Measurements from ENCODE around the gene MAML2. TPM values are rescaled to one million over a fixed set of nuclear protein-coding genes. Genes with fewer than 3 reads are reported as not detected.

The MAML2 gene
- total RNA-seq, 4 donors from 2014 or later, result 15.9 to 31.9 (median 24.9) TPM

DNA sequence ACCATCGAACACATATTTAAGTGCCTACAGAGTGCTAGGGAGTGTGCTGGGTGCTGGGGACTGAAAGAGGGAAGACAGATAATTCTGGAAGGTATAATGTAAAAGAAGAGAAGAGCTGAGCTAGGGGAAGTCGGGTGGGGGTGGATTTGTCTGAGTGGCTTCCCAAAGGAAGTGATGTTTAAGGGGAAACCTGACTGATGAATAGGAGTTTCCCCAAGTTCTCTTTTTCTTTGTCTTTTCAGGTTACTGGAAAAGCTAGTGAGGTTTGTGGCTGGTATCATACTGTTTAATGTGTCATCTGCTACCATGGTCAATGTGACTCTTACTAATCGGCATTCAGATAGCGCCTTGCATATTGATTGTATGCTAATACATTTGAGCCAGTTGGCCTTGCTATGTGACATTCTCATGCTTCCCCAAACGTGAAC, 267.4 kb downstream of the MAML2 start:
- H3K36me3 ChIP-seq, result no peaks in the 10 kb centered on the region
- DNase-seq, result no peak
- peaks cover 4 to 13% (median 8%) of the 10 kb centered on the region in 4 donors for H3K4me1 ChIP-seq
- in situ Hi-C loops (cut with MboI; ENCODE audit: low pct_ligation_motif_present in 1 of 4, low pct_unique_long_range_greater_than_20kb in 1 of 4, low sequenced_read_pairs in 3 of 4) (no loop called here), intact Hi-C loops (cut with DNase I; ENCODE audit: low total_unique reads) (no loop called here)
- TF ChIP-seq EP300 (IDR thresholded peaks at IDR 0.05; ENCODE audit: low read depth) (no peak), POLR2AphosphoS5 (IDR thresholded peaks at IDR 0.05) (no peak), POLR2A (IDR thresholded peaks at IDR 0.05) (no peak)
- TF ChIP-seq, protein P1, sequence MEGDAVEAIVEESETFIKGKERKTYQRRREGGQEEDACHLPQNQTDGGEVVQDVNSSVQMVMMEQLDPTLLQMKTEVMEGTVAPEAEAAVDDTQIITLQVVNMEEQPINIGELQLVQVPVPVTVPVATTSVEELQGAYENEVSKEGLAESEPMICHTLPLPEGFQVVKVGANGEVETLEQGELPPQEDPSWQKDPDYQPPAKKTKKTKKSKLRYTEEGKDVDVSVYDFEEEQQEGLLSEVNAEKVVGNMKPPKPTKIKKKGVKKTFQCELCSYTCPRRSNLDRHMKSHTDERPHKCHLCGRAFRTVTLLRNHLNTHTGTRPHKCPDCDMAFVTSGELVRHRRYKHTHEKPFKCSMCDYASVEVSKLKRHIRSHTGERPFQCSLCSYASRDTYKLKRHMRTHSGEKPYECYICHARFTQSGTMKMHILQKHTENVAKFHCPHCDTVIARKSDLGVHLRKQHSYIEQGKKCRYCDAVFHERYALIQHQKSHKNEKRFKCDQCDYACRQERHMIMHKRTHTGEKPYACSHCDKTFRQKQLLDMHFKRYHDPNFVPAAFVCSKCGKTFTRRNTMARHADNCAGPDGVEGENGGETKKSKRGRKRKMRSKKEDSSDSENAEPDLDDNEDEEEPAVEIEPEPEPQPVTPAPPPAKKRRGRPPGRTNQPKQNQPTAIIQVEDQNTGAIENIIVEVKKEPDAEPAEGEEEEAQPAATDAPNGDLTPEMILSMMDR (IDR thresholded peaks at IDR 0.05), result no peak
- 76 to 77% methylated on average over 5 of the region's 5 CpGs for WGBS, 2 donors (ENCODE audit: low coverage in 1 of 2)
- no peak overlapping the region for H3K4me3 ChIP-seq
- no peaks in the 10 kb centered on the region for H3K9me3 ChIP-seq
- no peak overlapping the region for H3K27ac ChIP-seq
- no peaks in the 10 kb centered on the region for H3K27me3 ChIP-seq

DNA sequence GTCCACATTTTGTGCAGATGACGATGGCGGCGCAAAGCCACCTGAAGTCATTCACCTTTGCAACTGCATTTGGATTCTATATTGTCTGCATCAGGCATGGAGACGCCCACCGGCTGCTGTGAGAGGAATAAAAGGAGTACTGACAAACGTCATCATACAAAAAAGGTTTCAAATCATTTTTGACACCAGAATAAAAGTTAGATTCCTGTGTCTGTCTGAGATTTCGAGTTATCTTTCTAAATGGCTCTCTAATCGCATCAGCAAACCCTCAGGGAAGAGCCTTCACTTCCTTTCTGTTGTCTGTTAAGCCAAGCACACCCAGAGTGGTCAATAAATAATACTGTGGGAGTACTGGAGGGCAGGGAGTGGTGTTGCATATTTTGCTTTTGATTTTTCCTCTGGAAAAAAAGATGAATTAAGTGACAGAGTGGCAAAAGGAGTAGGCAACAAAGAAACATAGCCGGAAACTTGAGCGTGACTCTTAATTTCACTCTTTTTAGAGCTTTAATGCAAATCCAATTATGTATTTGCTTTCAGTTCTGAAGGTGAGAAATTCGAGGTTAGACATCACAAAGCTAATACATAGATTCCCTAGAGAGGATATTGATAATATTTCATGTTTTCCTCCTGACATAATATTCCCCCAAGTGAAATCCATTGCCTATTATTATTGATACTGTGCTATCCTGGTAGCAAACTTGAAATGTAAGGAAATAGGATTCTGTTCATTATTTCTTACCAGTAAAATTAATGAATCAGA, 268.3 kb downstream of the MAML2 start:
- in situ Hi-C loops (cut with MboI; ENCODE audit: low pct_ligation_motif_present in 1 of 4, low pct_unique_long_range_greater_than_20kb in 1 of 4, low sequenced_read_pairs in 3 of 4) (loop anchor here in 1 of 4 donors (25.0 kb wide), 1 partner anchor 263 kb away; the partner anchor contains the start of gene MAML2), intact Hi-C loops (cut with DNase I; ENCODE audit: low total_unique reads) (no loop called here)
- H3K36me3 ChIP-seq, result no peaks in the 10 kb centered on the region
- peaks cover 4 to 13% (median 8%) of the 10 kb centered on the region in 4 donors for H3K4me1 ChIP-seq
- no peaks in the 10 kb centered on the region for H3K9me3 ChIP-seq
- DNase-seq, result no peak
- H3K27ac ChIP-seq, result no peak overlapping the region
- H3K27me3 ChIP-seq, result no peaks in the 10 kb centered on the region
- no peak overlapping the region for H3K4me3 ChIP-seq
- WGBS, 2 donors (ENCODE audit: low coverage in 1 of 2), result 69 to 73% methylated on average over 11 of the region's 11 CpGs
- TF ChIP-seq, protein P1 (IDR thresholded peaks at IDR 0.05), result no peak
- TF ChIP-seq EP300 (IDR thresholded peaks at IDR 0.05; ENCODE audit: low read depth), result no peak
- no peak for TF ChIP-seq POLR2AphosphoS5 (IDR thresholded peaks at IDR 0.05)
- no peak for TF ChIP-seq POLR2A (IDR thresholded peaks at IDR 0.05)

- Histone ChIP-seq H3K4me3 (no peak overlapping the region), H3K27ac (peak overlapping the region in 1 of 4 donors; percentile 12), H3K9me3 (no peaks in the 10 kb centered on the region), H3K27me3 (no peaks in the 10 kb centered on the region), H3K36me3 (no peaks in the 10 kb centered on the region), H3K4me1 (peaks cover 4 to 13% (median 8%) of the 10 kb centered on the region in 4 donors)
- TF ChIP-seq POLR2AphosphoS5 (IDR thresholded peaks at IDR 0.05), result peak in 1 of 3 donors; percentile 20
- TF ChIP-seq EP300 (IDR thresholded peaks at IDR 0.05; ENCODE audit: low read depth), result no peak
- no peak for TF ChIP-seq POLR2A (IDR thresholded peaks at IDR 0.05)
- TF ChIP-seq, protein P1 (IDR thresholded peaks at IDR 0.05), result no peak
- in situ Hi-C loops (cut with MboI; ENCODE audit: low pct_ligation_motif_present in 1 of 4, low pct_unique_long_range_greater_than_20kb in 1 of 4, low sequenced_read_pairs in 3 of 4), result loop anchor here in 1 of 4 donors (25.0 kb wide), 1 partner anchor 264 kb away; the partner anchor contains the start of gene MAML2
- peak; percentile 19 for DNase-seq
- 50 to 53% methylated on average over 4 to 6 of the region's 6 CpGs for WGBS, 2 donors (ENCODE audit: low coverage in 1 of 2)
- intact Hi-C loops (cut with DNase I; ENCODE audit: low total_unique reads), result no loop called here
Measured at GRCh38 chr11:96073536-96073935, 269.5 kb downstream of the MAML2 start.

DNA sequence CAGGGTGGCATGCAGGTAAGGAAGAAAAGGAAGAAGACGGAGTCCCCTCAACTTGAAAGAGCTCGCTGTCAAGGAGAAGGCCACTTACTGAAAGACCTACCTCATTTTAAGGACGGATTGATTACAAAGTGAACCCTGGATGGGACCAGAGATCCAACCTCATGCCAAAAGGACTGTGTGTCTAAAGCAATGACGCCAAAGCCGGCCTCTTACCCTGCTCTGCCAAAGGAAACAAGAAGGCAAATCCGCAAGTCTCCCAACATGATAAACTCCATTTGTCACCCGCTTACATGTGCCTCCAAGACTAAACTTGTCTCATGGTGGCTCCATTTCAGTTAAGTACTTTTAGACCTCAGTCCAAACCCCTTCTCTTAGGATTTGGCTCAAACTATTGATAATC, 270.4 kb downstream of the MAML2 start:
- no peaks in the 10 kb centered on the region for H3K36me3 ChIP-seq
- intact Hi-C loops (cut with DNase I; ENCODE audit: low total_unique reads) (no loop called here), in situ Hi-C loops (cut with MboI; ENCODE audit: low pct_ligation_motif_present in 1 of 4, low pct_unique_long_range_greater_than_20kb in 1 of 4, low sequenced_read_pairs in 3 of 4) (loop anchor here in 1 of 4 donors (25.0 kb wide), 1 partner anchor 265 kb away; the partner anchor contains the start of gene MAML2)
- no peaks in the 10 kb centered on the region for H3K9me3 ChIP-seq
- peaks cover 4 to 19% (median 9%) of the 10 kb centered on the region in 4 donors for H3K4me1 ChIP-seq
- no peak overlapping the region for H3K27ac ChIP-seq
- no peak for DNase-seq
- no peaks in the 10 kb centered on the region for H3K27me3 ChIP-seq
- H3K4me3 ChIP-seq, result no peak overlapping the region
- TF ChIP-seq, protein P1 (IDR thresholded peaks at IDR 0.05), result no peak
- no peak for TF ChIP-seq POLR2AphosphoS5 (IDR thresholded peaks at IDR 0.05)
- no peak for TF ChIP-seq POLR2A (IDR thresholded peaks at IDR 0.05)
- TF ChIP-seq EP300 (IDR thresholded peaks at IDR 0.05; ENCODE audit: low read depth), result no peak
- WGBS, 2 donors (ENCODE audit: low coverage in 1 of 2), result 93 to 100% methylated on average over 4 to 7 of the region's 7 CpGs
